Stimulated activated naive CD8-positive, alpha-beta T cell treated with anti-CD3 and anti-CD28 coated beads, Interleukin-15, Interleukin-2, amounts not matched to agents 100 ng/mL and 50 ng/mL, for 24 hours (primary cell): ENCODE results near the gene B3GNT7.
A peak's percentile ranks its signal among the peaks of the same experiment; 100 is the strongest.

ENCODE experiments used
- H3K27ac Mint-ChIP-seq: one replicate; pipeline ENCODE4 v1.8.0; 2021; ENCODE audit warnings: mild to moderate bottlenecking, mixed read lengths
- H3K27me3 Mint-ChIP-seq: one replicate; pipeline ENCODE4 v1.8.0; 2021; ENCODE audit warnings: mixed read lengths
- H3K36me3 Mint-ChIP-seq: one replicate; pipeline ENCODE4 v1.8.0; 2021; ENCODE audit warnings: low read depth, mixed read lengths
- H3K4me1 Mint-ChIP-seq: one replicate; pipeline ENCODE4 v1.8.0; 2021; ENCODE audit warnings: low read depth, mixed read lengths
- H3K4me3 Mint-ChIP-seq: one replicate; pipeline ENCODE4 v1.8.0; 2021; ENCODE audit warnings: mild to moderate bottlenecking, mixed read lengths
- H3K9me3 Mint-ChIP-seq: one replicate; pipeline ENCODE4 v1.8.0; 2021; ENCODE audit warnings: mixed read lengths

The B3GNT7 gene

DNA sequence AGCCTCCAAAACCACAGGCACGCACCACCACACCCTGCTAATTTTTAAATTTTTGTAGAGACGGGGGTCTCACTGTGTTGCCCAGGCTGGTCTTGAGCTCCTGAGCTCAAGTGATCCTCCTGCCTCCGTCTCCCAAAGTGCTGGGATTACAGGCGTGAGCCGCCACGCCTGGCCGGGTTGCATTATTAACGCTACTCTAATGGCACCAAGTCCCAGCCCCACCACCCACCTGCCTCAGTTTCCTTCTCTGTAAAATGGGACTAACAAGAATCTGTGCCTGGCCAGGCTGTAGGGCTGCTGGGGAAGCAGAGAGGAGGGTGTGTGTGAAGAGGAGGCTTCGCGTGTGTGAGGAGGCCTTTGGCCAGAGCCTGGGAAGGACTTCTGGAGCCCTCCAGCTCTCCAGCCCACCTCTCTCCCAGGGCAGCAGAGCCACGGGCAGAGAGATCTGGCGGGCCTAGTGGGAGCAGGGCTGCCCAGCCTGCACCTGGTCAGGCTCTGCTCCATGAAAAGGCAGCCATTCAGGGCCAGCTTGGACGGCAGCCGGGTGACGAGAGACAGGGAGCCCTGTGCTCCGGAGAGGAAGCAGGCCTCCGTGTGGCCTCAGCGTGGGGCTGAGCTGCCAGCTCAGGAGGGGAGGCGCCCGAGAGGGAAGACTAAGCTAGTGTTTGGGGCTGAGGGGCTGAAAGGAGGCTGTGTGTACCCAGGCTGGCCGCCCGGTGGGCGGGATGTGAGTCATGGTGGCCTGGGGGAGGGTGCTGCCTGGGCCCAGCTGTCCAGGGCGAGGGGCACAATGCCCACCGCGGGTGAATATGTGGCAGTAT, 7.4 kb upstream of the B3GNT7 start:
- no peak overlapping the region for H3K27ac Mint-ChIP-seq
- H3K4me3 Mint-ChIP-seq, result no peak overlapping the region

DNA sequence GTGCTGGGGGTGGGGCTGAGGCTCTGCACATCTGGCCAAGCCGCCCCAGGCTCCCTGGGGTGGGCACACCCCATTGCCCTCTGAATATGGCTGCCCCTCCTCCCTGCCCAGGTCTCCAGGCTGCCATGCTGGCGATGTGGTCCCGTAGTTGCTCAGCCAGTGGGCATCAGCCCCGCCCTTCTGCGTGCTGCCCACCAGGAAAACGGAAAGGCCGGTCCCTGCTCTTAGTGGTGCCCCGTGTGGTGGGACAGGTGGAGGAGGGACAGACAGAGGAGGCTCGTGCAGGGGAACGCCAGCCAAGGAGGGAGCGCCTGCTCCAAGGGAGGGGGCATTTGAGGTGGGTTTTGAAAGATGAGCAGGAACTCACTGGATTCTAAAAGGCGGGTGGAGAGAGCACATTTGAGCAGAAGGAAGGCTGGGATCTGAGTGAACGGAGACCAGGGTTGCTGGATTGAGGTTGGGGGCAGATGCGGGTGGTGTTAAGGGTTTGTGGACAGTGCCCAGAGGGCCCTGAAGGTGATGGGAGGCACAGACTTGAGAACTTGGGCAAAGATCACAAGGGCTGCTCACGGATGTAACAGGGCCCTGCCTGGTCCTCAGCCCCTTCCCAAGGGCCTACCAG, 6.7 kb upstream of the B3GNT7 start:
- Mint-ChIP-seq H3K9me3 (peaks cover 10% of the 10 kb centered on the region), H3K27ac (no peak overlapping the region), H3K27me3 (peaks cover 3% of the 10 kb centered on the region), H3K4me3 (no peak overlapping the region), H3K4me1 (peaks cover 24% of the 10 kb centered on the region), H3K36me3 (no peaks in the 10 kb centered on the region)

More for the DNA sequence above, 7.4 kb upstream of the B3GNT7 start:
- Mint-ChIP-seq H3K9me3 (peaks cover 11% of the 10 kb centered on the region), H3K27me3 (peaks cover 3% of the 10 kb centered on the region), H3K4me1 (peaks cover 17% of the 10 kb centered on the region), H3K36me3 (no peaks in the 10 kb centered on the region)

DNA sequence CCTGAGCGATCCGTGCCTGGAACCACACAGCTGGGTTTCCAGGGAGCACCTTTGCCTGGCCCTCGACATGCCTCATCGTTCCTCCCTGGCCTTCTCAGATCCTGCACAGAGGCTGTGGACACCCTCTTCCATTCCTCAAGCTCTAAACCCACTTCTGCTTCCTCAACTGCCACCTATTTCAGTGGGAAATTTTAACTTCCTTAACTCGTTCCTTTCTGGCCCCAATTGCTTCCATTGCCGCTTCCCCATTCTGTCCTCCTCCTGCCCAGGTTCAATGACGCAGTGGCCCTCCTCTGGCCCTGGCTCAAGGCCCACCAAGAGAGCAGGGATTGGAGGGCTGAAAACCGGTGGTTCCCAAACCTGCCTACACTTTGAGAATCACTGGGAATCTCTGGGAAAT, 4.8 kb upstream of the B3GNT7 start:
- H3K4me1 Mint-ChIP-seq, result peaks cover 37% of the 10 kb centered on the region
- H3K9me3 Mint-ChIP-seq, result no peaks in the 10 kb centered on the region
- H3K4me3 Mint-ChIP-seq, result no peak overlapping the region
- H3K27ac Mint-ChIP-seq, result no peak overlapping the region
- H3K27me3 Mint-ChIP-seq, result peaks cover 10% of the 10 kb centered on the region
- H3K36me3 Mint-ChIP-seq, result no peaks in the 10 kb centered on the region

DNA sequence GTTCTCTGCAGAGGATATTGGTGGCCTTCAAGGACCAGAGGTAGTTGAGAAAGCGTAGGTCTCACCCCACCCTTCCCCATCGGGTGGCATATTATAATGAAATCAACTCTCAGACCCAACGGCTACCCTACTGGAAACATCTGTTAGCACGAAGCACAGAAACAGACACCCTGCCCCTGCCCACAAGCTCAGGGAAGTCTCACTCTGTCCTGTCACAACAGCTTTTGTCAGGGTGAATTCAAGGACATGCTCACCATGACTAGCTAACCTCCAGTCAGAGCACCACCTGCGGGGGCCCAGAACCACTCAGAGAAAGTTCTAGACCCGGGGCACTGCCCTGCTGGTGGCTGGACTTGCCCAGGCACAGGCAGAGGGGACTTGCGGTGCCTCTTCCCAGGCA, 3.5 kb upstream of the B3GNT7 start:
- Mint-ChIP-seq H3K4me3 (no peak overlapping the region), H3K27me3 (peaks cover 18% of the 10 kb centered on the region), H3K36me3 (no peaks in the 10 kb centered on the region), H3K9me3 (no peaks in the 10 kb centered on the region), H3K27ac (peak overlapping the region; percentile 81), H3K4me1 (peaks cover 44% of the 10 kb centered on the region)

DNA sequence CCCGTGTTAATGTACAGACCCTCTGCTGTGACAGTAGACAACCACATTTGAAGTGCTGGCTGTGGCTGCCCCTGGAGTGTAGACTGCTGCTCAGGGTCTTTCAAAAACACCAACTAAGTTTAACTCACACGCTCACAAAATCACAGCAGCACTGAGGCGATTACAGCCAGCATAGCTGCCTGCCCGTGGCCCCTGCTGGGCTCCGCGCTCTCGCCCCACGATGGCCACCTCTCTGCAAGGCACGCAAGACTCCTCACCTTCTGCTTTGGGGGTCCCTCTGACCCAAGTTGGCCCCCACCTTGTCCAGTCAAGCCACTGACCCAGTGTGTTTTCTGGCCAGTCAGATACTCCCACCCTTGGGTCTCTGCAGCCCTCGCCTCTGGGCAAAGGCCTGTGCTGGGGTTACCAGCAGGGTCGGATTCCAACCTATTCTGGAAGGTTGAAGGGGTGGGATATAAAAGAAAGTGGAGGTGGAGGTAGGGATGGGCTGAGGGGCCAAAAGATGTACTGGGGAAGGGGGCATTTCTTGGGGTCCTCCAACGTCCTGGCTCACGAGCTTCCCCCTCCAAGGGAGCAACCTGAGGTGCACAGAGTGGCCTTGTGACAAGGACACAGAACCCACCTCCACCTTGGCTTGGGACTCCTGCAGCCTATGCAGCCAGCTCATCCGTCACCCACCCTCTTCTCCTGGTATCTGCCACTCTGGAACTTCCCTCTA, 2.9 kb upstream of the B3GNT7 start:
- peaks cover 48% of the 10 kb centered on the region for H3K4me1 Mint-ChIP-seq
- no peak overlapping the region for H3K4me3 Mint-ChIP-seq
- no peaks in the 10 kb centered on the region for H3K36me3 Mint-ChIP-seq
- no peaks in the 10 kb centered on the region for H3K9me3 Mint-ChIP-seq
- peaks cover 19% of the 10 kb centered on the region for H3K27me3 Mint-ChIP-seq
- peak overlapping the region; percentile 96 for H3K27ac Mint-ChIP-seq

DNA sequence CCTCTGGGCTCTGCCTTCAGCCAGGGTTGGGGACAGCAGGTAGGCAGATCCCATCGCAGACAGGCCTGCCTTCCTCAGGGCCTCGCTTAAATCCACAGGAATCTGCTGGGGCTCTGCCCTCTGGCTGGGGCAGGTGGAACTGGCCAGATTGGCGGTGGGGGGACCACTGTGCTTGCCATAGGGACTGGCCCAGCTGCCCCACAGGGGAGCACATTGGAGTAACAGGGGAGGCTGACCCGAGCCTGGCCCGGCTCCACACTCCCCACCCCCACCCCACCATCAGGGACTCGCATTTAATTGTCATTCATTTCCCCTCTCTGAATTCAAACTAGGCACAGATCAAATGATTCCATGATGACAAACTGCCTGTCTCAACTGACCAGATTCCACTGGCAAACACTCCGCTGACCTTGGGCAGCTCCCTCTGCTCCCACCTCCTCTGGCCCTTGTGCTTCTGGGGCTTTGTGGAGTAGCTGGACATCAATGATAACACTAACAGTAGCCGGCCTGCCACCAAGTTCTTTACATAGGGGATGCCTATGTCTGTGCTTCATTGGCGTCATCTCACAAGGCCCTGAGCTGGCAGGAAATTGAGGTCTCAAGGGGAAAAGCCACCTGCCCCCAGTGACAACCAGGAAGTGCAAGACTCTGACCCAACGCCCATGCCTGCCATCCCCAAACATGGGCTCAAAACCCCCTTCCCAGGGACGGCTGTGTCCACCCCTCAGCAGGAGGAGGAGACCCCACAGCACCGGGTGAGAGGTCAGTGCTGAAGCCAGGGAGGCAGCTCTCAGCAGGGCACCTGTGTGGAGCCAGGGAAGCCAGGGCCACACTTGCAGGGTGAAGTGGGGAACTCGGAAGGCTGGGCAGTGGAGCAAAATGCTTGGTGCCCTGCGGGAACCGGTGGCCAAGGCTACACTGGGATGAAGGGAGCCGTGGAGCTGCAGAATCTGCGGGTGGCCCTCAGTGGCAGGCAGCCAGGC, 2.1 kb upstream of the B3GNT7 start:
- no peaks in the 10 kb centered on the region for H3K9me3 Mint-ChIP-seq
- no peaks in the 10 kb centered on the region for H3K36me3 Mint-ChIP-seq
- H3K4me3 Mint-ChIP-seq, result peak overlapping the region; percentile 84
- peak overlapping the region; percentile 96 for H3K27ac Mint-ChIP-seq
- H3K27me3 Mint-ChIP-seq, result peaks cover 19% of the 10 kb centered on the region
- peaks cover 48% of the 10 kb centered on the region for H3K4me1 Mint-ChIP-seq

DNA sequence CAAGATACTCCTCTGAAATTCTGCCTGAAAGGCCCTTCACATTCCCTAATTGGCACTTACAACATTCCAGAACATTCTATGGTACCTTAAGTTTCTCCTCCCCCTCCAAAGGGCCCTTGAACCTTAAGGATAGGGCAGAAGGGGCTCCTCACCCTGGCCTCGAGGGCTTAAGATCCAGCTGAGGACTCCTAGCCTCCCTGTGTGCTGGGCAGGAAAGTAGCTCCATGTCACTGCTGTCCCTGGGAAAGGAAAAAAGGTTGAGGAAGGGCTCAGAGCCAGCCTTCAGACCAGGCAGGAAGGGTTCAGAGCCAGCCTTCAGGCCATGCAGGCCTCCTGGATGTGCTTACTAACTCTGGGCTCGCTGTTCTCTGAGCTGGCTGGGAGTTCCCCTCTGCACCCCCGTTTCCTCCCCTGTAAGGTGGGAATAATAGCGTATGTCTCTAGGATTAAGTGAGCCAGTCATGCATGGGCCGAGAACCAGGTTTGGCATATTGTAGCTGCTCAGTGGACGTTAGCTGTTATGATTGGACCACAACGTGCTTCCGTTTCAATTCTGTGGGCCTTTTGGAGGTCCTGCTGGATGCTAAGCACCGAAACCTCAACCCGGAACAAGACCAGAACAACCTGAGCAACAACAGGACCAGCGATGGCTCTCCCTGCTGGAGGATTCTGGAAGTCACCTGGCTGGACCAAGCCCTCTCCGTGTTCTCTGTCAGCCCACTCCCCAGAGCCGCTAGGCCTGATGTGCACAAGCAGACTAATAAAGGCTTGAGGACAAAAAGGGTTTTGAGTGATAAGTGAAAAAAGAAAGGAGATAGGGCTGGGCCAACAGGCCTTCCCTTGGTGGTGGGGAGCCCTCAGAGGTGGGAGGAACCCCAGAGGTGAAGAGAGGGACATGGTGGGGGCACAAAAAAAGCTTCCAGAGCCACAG, 1.0 kb upstream of the B3GNT7 start:
- Mint-ChIP-seq H3K27ac (peak overlapping the region; percentile 33), H3K36me3 (no peaks in the 10 kb centered on the region), H3K4me1 (peaks cover 48% of the 10 kb centered on the region), H3K9me3 (no peaks in the 10 kb centered on the region), H3K4me3 (peak overlapping the region; percentile 84), H3K27me3 (peaks cover 19% of the 10 kb centered on the region)

DNA sequence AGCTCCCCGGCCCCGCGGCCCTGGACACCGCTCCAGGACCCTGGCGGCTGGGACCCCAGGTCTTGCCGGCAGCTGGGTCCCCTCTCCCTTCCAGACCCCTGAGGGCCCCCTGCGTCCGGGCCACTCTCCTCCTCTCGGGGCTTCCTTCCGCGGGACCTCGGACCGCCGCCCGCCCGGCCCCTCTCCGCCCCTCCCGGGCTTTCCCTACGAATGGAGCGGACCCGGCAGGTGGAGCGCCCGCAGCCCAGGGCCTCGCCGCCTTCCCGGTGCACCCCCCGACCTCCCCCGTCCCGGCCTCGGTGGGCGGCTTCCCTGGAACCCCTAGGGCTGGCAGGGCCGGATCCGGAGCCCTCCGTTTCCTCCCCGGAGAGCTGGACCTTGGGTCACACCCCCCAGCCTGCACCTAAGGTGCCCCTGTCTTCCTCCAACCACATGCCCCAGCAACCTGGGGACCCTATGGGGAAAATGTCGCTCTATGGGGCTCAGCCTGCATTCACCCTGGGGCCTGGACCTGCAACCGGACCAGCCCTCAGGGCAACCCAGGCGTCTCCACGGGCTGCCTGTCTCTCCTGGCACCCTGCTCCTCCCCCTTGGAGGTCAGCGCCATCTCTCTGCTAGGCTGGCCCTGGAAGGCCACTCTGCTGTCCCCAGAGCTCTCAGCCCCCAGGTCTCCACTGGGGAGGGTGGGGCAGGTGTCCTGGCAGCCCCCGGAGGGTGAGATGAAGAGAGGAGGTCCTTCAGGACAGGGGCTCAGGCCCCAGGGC, 730 bp downstream of the B3GNT7 start:
- H3K9me3 Mint-ChIP-seq, result no peaks in the 10 kb centered on the region
- H3K27ac Mint-ChIP-seq, result no peak overlapping the region
- peaks cover 19% of the 10 kb centered on the region for H3K27me3 Mint-ChIP-seq
- peak overlapping the region; percentile 62 for H3K4me3 Mint-ChIP-seq
- H3K36me3 Mint-ChIP-seq, result no peaks in the 10 kb centered on the region
- peaks cover 48% of the 10 kb centered on the region for H3K4me1 Mint-ChIP-seq

DNA sequence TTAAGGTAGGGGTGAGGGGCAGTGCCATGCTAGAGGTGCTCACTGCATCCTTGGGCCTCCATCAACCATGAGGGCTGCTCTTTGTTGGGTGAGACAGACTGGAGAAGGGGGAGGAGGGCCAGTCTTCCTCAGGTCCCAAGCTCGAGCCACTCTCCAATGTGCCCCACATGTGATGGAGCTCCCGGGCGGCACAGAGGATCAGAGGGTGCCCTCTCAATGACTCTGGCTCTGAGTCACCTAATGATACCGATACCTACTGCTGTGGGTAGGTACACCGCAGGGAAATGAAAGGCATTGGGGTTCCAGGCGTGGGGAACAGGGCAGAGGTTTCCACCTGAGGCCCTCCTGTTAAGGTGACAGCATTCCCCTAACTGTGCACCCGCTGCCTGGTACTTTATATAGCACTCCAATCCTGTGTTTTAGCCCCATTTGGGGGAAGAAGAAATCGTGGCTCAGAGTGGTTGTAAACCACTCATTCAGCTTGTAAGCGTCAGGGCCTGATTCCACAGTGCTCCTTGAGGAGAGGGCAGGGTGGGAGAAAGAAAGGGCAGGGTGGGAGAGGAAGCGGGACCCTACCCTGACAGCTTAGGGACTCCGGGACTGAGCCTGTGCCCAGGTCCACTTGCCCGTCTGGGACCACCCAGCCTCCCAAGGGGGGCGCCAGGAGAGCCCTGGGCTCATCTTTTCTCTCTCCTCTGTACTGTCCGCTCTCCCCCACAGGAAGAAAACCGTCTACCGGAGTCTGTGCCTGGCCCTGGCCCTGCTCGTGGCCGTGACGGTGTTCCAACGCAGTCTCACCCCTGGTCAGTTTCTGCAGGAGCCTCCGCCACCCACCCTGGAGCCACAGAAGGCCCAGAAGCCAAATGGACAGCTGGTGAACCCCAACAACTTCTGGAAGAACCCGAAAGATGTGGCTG, 1.8 kb downstream of the B3GNT7 start:
- H3K27ac Mint-ChIP-seq, result no peak overlapping the region
- H3K4me3 Mint-ChIP-seq, result peak overlapping the region; percentile 47
- peaks cover 38% of the 10 kb centered on the region for H3K4me1 Mint-ChIP-seq
- H3K27me3 Mint-ChIP-seq, result peaks cover 15% of the 10 kb centered on the region
- H3K36me3 Mint-ChIP-seq, result no peaks in the 10 kb centered on the region
- H3K9me3 Mint-ChIP-seq, result no peaks in the 10 kb centered on the region

DNA sequence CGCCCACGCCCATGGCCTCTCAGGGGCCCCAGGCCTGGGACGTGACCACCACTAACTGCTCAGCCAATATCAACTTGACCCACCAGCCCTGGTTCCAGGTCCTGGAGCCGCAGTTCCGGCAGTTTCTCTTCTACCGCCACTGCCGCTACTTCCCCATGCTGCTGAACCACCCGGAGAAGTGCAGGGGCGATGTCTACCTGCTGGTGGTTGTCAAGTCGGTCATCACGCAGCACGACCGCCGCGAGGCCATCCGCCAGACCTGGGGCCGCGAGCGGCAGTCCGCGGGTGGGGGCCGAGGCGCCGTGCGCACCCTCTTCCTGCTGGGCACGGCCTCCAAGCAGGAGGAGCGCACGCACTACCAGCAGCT, 2.4 kb downstream of the B3GNT7 start:
- H3K9me3 Mint-ChIP-seq, result no peaks in the 10 kb centered on the region
- H3K27me3 Mint-ChIP-seq, result peaks cover 15% of the 10 kb centered on the region
- no peak overlapping the region for H3K27ac Mint-ChIP-seq
- H3K36me3 Mint-ChIP-seq, result no peaks in the 10 kb centered on the region
- peaks cover 33% of the 10 kb centered on the region for H3K4me1 Mint-ChIP-seq
- no peak overlapping the region for H3K4me3 Mint-ChIP-seq

DNA sequence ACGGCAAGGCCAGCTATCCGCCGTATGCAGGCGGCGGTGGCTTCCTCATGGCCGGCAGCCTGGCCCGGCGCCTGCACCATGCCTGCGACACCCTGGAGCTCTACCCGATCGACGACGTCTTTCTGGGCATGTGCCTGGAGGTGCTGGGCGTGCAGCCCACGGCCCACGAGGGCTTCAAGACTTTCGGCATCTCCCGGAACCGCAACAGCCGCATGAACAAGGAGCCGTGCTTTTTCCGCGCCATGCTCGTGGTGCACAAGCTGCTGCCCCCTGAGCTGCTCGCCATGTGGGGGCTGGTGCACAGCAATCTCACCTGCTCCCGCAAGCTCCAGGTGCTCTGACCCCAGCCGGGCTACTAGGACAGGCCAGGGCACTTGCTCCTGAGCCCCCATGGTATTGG, 3.1 kb downstream of the B3GNT7 start:
- Mint-ChIP-seq H3K4me1 (peaks cover 26% of the 10 kb centered on the region), H3K27ac (no peak overlapping the region), H3K4me3 (no peak overlapping the region), H3K27me3 (peaks cover 15% of the 10 kb centered on the region), H3K36me3 (no peaks in the 10 kb centered on the region), H3K9me3 (no peaks in the 10 kb centered on the region)

DNA sequence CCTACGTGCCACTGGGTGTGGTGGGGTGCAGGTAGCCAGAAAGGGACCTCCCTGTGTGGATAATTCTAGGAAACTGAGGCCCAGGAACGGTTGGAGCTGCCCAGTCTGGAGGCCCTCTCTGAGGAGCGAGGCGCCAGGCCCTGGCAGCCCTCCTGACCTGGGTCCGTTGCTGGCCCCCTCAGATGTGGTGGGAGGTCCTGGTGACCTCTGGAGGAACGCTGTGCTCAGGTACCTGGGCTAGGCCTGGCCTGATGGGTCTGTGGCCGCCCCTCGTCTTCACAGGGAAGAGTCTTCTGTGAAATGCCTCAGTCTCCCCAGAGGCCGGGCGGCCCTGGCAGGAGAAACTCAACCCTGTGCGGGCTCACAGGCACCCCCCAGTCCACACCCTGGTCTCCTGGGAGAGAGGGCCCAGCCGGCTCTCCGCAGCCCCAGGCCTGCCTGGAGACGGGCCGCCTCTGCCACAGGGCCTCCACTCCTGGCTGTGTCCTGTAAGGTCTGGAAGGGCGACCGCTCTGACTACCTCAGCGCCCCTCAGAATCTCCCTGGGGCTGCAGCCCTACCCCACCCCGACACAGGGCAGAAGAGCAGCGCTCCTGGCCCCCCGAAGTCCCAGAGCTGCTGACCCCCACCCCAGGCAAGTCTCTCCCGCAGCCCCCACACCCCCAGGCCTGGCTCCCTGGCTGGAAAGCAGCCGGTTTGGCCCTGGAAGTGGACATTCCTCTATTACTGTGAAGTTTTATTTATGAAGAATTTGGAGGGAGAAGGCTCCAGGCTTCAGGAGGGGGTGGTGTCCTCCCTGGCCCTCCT, 3.7 kb downstream of the B3GNT7 start:
- Mint-ChIP-seq H3K4me3 (no peak overlapping the region), H3K36me3 (no peaks in the 10 kb centered on the region), H3K27ac (no peak overlapping the region), H3K27me3 (peaks cover 15% of the 10 kb centered on the region), H3K4me1 (peaks cover 20% of the 10 kb centered on the region), H3K9me3 (no peaks in the 10 kb centered on the region)
